Stomach (tissue), 19 donors: Measurements from ENCODE around the gene IFNA8. TPM values are rescaled to one million over a fixed set of nuclear protein-coding genes. Genes with fewer than 3 reads are reported as not detected.
"Not testable (repeated sequence)": the region's sequence is repeated elsewhere in the genome, so short reads cannot be mapped to it uniquely, and the experiment has no call there.

Experiments
- DNase-seq, 2 donors: peaks; one replicate each; pipeline versions ENCODE4 v3.0.0 to v3.0.0-alpha.2; 2013 to 2019
- H3K27ac ChIP-seq, 5 donors: fragments of 200-600 bp in 4 of 5; sonication (generic) in 4 of 5; one replicate each; pipeline ENCODE4 v1.5.1; 2013 to 2019; ENCODE audit warnings: mild to moderate bottlenecking in 1 of 5, moderate library complexity in 1 of 5
- H3K27me3 ChIP-seq, 3 donors: fragments of 200-600 bp; sonication (generic); one replicate each; pipeline ENCODE4 v1.5.1; 2017 to 2019; ENCODE audit warnings: mixed run types in 1 of 3
- H3K36me3 ChIP-seq, 4 donors: fragments of 200-600 bp; sonication (generic); 1 replicate in 3 of 4; 2 replicates in 1 of 4; pipeline ENCODE4 v1.5.1; 2016 to 2019
- H3K4me1 ChIP-seq, 4 donors: fragments of 200-600 bp; sonication (generic); one replicate each; pipeline ENCODE4 v1.5.1; 2016 to 2019
- H3K4me3 ChIP-seq, 4 donors: fragments of 200-600 bp; sonication (generic) in 3 of 4; one replicate each; pipeline ENCODE4 v1.5.1; 2016 to 2019; ENCODE audit warnings: mild to moderate bottlenecking in 1 of 4
- H3K9me3 ChIP-seq, 4 donors: fragments of 200-600 bp; sonication (generic); one replicate each; pipeline ENCODE4 v1.5.1; 2016 to 2019
- EP300 ChIP-seq: sonication (generic); formaldehyde crosslinking; IDR thresholded peaks from one replicate; pipeline ENCODE4 v1.6.1; 2017; ENCODE audit warnings: antibody characterized with exemption
- POLR2A ChIP-seq, 4 donors: fragments of 450-650 bp; IDR thresholded peaks; one replicate each; pipeline ENCODE4 v1.6.1; 2016; ENCODE audit warnings: antibody characterized with exemption in 4 of 4, control low read depth in 2 of 4, mild to moderate bottlenecking in 1 of 4, moderate library complexity in 1 of 4
- POLR2AphosphoS5 ChIP-seq, 3 donors: sonication (generic); formaldehyde crosslinking; IDR thresholded peaks; one replicate each; pipeline ENCODE4 v1.6.1; 2016; ENCODE audit warnings: antibody characterized with exemption in 3 of 3
- WGBS, 5 donors: extraction: QIAGEN DNeasy Blood & Tissue Kit in 3 of 5; methylation state at CpG; one replicate each; pipeline versions ENCODE4 v1.1.5 to v1.1.7; 2013 to 2018; 5-methylcytosine and 5-hydroxymethylcytosine counted together
- intact Hi-C: fragments of 100-400 bp; cut with DNase I; formaldehyde crosslinking; loops from one replicate; pipeline ENCODE4 v1.15.1; 2023; ENCODE audit warnings: low total_unique reads
- long read RNA-seq, 10 donors: transcript quantifications; one replicate each; lab custom pipeline, GENCODE V29; 2026
- polyA plus RNA-seq, 3 donors: library from polyadenylated mRNA; stranded (reverse); fragments of 200-250 nt; gene quantifications; one replicate each; pipeline ENCODE4 v1.2.3, GENCODE V29; 2013
- total RNA-seq, 5 donors: library from RNA; depleted of rRNA; stranded (reverse); fragments of >200 nt; gene quantifications; one replicate each; pipeline versions ENCODE4 v1.1.0 to v1.2.3, GENCODE V29; 2014 to 2016
- TF ChIP-seq, protein P1 (sequence below), 7 experiments: fragments of 450-650 bp in 4 of 7; fragments of 200-600 bp in 3 of 7; sonication (generic) in 3 of 7; IDR thresholded peaks; one replicate each; pipeline ENCODE4 v1.5.1; 2016 to 2019; ENCODE audit warnings: antibody characterized with exemption in 7 of 7, control low read depth in 2 of 7, mild to moderate bottlenecking in 1 of 7
- donor health status: healthy with polysubstance abuse.
- donor health status: Bipolar disorder and iron deficiency.
- donor health status: healthy.

The IFNA8 gene
- not detected for total RNA-seq
- polyA plus RNA-seq, result not detected
- long read RNA-seq, donor 1, result 0 reads
- long read RNA-seq, donor 2, result 0 reads
- long read RNA-seq, donor 3, result 0 reads
- long read RNA-seq, donor 4, result 0 reads
- long read RNA-seq, donor 5, result 0 reads
- long read RNA-seq, donor 6, result 0 reads
- long read RNA-seq, donor 7, result 0 reads
- long read RNA-seq, donor 8, result 0 reads
- long read RNA-seq, donor 9, result 0 reads
- long read RNA-seq, donor 10, result 0 reads

DNA sequence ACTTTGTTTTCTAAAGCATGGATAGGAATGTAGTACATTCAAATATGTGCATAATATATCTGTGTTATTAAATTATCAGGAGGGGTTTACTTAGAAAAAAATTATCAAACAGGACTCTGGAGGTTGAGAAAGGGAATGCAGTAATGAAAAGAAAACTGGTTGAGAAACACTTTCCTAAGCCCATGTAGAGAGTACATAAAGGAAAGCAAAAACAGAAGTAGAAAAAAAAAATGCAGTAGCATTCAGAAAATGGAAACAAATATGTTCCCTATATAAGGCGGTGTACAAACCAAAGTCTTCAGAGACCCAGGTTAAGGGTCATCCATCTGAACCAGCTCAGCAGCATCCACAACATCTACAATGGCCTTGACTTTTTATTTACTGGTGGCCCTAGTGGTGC, at the start of gene IFNA8:
TSS of gene IFNA8 (plus strand) at position 301 of the 400 bp plus-strand sequence. CDS start at position 361, 60 bp downstream.
- WGBS, 5 donors, result 83 to 93% (median 90%) methylated on average over 1 of the region's 1 CpG
- Histone ChIP-seq H3K9me3 (no peaks in the 10 kb centered on the region), H3K4me1 (no peaks in the 10 kb centered on the region), H3K36me3 (no peaks in the 10 kb centered on the region), H3K27ac (no peak within 1 kb of the TSS), H3K27me3 (peaks cover 0 to 13% (median 0%) of the 10 kb centered on the region in 3 donors), H3K4me3 (no peak within 1 kb of the TSS)
- intact Hi-C loops, result no loop called here
- TF ChIP-seq POLR2AphosphoS5 (IDR thresholded peaks at IDR 0.05), result no peak
- no peak for TF ChIP-seq EP300
- TF ChIP-seq POLR2A (IDR thresholded peaks at IDR 0.05), result no peak
- TF ChIP-seq, protein P1, sequence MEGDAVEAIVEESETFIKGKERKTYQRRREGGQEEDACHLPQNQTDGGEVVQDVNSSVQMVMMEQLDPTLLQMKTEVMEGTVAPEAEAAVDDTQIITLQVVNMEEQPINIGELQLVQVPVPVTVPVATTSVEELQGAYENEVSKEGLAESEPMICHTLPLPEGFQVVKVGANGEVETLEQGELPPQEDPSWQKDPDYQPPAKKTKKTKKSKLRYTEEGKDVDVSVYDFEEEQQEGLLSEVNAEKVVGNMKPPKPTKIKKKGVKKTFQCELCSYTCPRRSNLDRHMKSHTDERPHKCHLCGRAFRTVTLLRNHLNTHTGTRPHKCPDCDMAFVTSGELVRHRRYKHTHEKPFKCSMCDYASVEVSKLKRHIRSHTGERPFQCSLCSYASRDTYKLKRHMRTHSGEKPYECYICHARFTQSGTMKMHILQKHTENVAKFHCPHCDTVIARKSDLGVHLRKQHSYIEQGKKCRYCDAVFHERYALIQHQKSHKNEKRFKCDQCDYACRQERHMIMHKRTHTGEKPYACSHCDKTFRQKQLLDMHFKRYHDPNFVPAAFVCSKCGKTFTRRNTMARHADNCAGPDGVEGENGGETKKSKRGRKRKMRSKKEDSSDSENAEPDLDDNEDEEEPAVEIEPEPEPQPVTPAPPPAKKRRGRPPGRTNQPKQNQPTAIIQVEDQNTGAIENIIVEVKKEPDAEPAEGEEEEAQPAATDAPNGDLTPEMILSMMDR (IDR thresholded peaks at IDR 0.05), result no peak
- no peak for DNase-seq

DNA sequence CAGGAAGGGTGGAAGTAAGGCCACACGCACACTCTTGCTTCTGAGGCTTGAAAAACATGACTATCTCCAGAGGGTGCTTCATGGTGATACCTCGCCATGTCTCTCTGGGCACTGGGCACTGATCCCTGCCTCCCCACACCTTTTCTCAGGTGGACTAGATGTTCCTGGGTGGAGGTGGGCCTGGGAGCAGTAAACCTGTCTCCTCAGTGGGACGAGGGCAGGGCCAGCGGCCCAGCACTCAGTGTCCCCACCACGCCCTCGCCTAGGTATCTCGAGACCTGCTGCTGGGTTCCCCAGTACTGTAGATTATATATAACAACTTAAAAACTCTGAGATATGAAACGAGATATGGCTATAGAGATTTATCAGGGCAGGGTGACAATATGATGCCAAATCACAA, 46.6 kb upstream of the IFNA8 start:
- H3K27me3 ChIP-seq, result no peaks in the 10 kb centered on the region
- H3K4me3 ChIP-seq, result no peak overlapping the region
- no peak for DNase-seq
- no peak for TF ChIP-seq EP300
- no peak for TF ChIP-seq POLR2A (IDR thresholded peaks at IDR 0.05)
- no peak for TF ChIP-seq POLR2AphosphoS5 (IDR thresholded peaks at IDR 0.05)
- TF ChIP-seq, protein P1 (IDR thresholded peaks at IDR 0.05), result no peak
- WGBS, 5 donors, result 78 to 86% (median 84%) methylated on average over 8 of the region's 8 CpGs
- intact Hi-C loops, result no loop called here
- H3K36me3 ChIP-seq, result no peaks in the 10 kb centered on the region
- no peaks in the 10 kb centered on the region for H3K4me1 ChIP-seq
- no peaks in the 10 kb centered on the region for H3K9me3 ChIP-seq
- no peak overlapping the region for H3K27ac ChIP-seq

DNA sequence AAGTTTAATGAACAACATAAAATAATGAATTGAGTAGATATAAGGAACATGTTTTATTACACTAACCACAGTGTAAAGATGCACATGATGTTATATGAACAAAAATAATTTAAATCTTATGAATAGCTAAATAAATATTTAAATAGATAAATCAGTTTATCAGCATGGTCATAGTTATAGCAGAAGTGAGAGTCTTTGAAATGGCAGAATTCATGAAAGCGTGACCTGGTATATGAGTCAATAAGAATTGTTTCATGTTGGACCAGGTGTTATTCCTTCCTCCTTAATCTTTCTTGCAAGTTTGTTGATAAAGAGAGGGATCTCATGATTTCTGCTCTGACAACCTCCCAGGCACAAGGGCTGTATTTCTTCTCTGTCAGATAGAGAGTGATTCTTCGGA, 41.7 kb upstream of the IFNA8 start:
- H3K36me3 ChIP-seq, intact Hi-C loops, H3K4me3 ChIP-seq, H3K27ac ChIP-seq, DNase-seq, H3K9me3 ChIP-seq, H3K4me1 ChIP-seq, H3K27me3 ChIP-seq: not testable (repeated sequence)
- WGBS, 5 donors, result 76 to 88% (median 82%) methylated on average over 1 of the region's 2 CpGs

DNA sequence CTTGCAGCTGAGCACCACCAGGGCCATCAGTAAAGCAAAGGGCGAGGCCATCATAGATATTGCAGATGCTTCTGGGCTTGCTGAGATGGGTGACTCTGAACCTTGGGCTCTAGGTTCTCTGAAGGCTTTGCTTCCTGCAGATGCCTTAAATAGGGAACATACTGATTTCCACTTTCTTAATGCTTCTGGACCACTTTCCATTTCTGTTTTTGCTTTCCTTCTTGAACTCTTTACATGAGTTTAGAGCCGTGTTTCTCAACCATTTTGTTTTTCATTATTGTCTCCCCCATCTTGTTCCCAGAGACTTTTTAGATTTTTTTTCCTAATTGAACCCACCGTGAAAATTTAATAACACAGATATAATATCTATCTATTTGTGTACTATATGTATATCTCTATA, 41.0 kb upstream of the IFNA8 start, which contains the start of gene IFNA13:
TSS of gene IFNA13 (minus strand) at position 101 of the 400 bp plus-strand sequence. CDS start at position 54, 47 bp downstream.
- no peak within 1 kb of the TSS for H3K27ac ChIP-seq
- H3K36me3 ChIP-seq, result no peaks in the 10 kb centered on the region
- intact Hi-C loops, result no loop called here
- TF ChIP-seq POLR2AphosphoS5 (IDR thresholded peaks at IDR 0.05) (no peak), EP300 (no peak), POLR2A (IDR thresholded peaks at IDR 0.05) (no peak)
- TF ChIP-seq, protein P1 (IDR thresholded peaks at IDR 0.05), result no peak
- H3K27me3 ChIP-seq, result no peaks in the 10 kb centered on the region
- H3K4me3 ChIP-seq, result no peak within 1 kb of the TSS
- no peaks in the 10 kb centered on the region for H3K4me1 ChIP-seq
- WGBS, 5 donors, result 87 to 92% (median 89%) methylated on average over 2 to 3 of the region's 3 CpGs
- H3K9me3 ChIP-seq, result no peaks in the 10 kb centered on the region
- no peak for DNase-seq

DNA sequence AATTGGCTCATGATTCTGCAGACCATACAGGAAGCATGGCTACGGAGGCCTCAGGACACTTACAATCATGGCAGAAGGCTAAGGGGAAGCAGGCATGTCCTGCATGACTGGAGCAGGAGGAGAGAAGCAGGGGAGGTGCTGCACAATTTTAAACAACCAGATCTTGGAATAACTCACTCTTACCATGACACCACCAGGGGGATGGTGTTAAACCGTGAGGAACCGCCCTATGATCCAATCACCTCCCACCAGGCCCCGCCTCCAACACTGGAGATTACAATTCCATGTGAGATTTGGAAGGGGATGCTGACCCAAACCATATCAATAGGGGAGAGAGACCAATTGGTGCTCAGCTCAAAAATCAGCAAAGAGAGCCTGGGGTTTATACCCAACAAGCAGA, 37.5 kb upstream of the IFNA8 start:
- H3K4me1 ChIP-seq, H3K27ac ChIP-seq, intact Hi-C loops, H3K4me3 ChIP-seq, DNase-seq, H3K27me3 ChIP-seq, H3K9me3 ChIP-seq, H3K36me3 ChIP-seq: not testable (repeated sequence)
- 69 to 73% (median 70%) methylated on average over 4 of the region's 4 CpGs for WGBS, 5 donors
